Nephron progenitor cell (in vitro differentiated cells): Measurements from ENCODE around the gene TRMT61A.

ENCODE experiments used
- DNase-seq: peaks from one replicate; pipeline ENCODE4 v3.0.0; 2021
- H3K27ac Mint-ChIP-seq: 2 replicates; pipeline ENCODE4 v1.8.0; 2021; ENCODE audit warnings: mild to moderate bottlenecking, moderate library complexity, mixed read lengths
- H3K27me3 Mint-ChIP-seq: 2 replicates; pipeline ENCODE4 v1.8.0; 2021; ENCODE audit warnings: mild to moderate bottlenecking, low read depth, mixed read lengths; ENCODE audit not compliant: poor library complexity
- H3K36me3 Mint-ChIP-seq: 2 replicates; pipeline ENCODE4 v1.8.0; 2021; ENCODE audit warnings: low read depth, mixed read lengths
- H3K4me1 Mint-ChIP-seq: 2 replicates; pipeline ENCODE4 v1.8.0; 2021; ENCODE audit warnings: mixed read lengths
- H3K4me3 Mint-ChIP-seq: 2 replicates; pipeline ENCODE4 v1.8.0; 2021; ENCODE audit warnings: mild to moderate bottlenecking, moderate library complexity, mixed read lengths
- H3K9me3 Mint-ChIP-seq: 2 replicates; pipeline ENCODE4 v1.8.0; 2021; ENCODE audit warnings: mild to moderate bottlenecking, moderate library complexity, mixed read lengths
- CTCF ChIP-seq: fragments of 200-600 bp; sonication (generic); IDR thresholded peaks from 2 replicates; pipeline ENCODE4 v1.5.0; 2021; ENCODE audit warnings: antibody characterized with exemption

Gene TRMT61A

GRCh38 chr14:103518422-103519042 lies 10.5 kb upstream of the TRMT61A start:
- H3K9me3 Mint-ChIP-seq, result no peaks in the 10 kb centered on the region
- TF ChIP-seq CTCF, result peak; percentile 77
- H3K4me1 Mint-ChIP-seq, result peaks cover 42% of the 10 kb centered on the region
- no peak overlapping the region for H3K27ac Mint-ChIP-seq
- H3K36me3 Mint-ChIP-seq, result peaks cover 8% of the 10 kb centered on the region
- H3K27me3 Mint-ChIP-seq, result peaks cover 16% of the 10 kb centered on the region
- DNase-seq, result peak; percentile 81
- peak overlapping the region; percentile 72 for H3K4me3 Mint-ChIP-seq

- H3K36me3 Mint-ChIP-seq, result peaks cover 8% of the 10 kb centered on the region
- H3K4me1 Mint-ChIP-seq, result peaks cover 49% of the 10 kb centered on the region
- peaks cover 23% of the 10 kb centered on the region for H3K27me3 Mint-ChIP-seq
- DNase-seq, result no peak
- H3K4me3 Mint-ChIP-seq, result peak overlapping the region; percentile 72
- TF ChIP-seq CTCF, result no peak
- peak overlapping the region; percentile 84 for H3K27ac Mint-ChIP-seq
- H3K9me3 Mint-ChIP-seq, result no peaks in the 10 kb centered on the region
Observed at GRCh38 chr14:103519043-103519836, 9.8 kb upstream of the TRMT61A start.

GRCh38 chr14:103519837-103520212 lies 9.2 kb upstream of the TRMT61A start:
- Mint-ChIP-seq H3K27me3 (peaks cover 26% of the 10 kb centered on the region), H3K9me3 (no peaks in the 10 kb centered on the region), H3K27ac (no peak overlapping the region), H3K4me3 (peak overlapping the region; percentile 69), H3K4me1 (peaks cover 55% of the 10 kb centered on the region), H3K36me3 (peaks cover 8% of the 10 kb centered on the region)
- DNase-seq, result no peak
- TF ChIP-seq CTCF, result no peak

- no peak for TF ChIP-seq CTCF
- Mint-ChIP-seq H3K4me3 (peak overlapping the region; percentile 72), H3K36me3 (peaks cover 8% of the 10 kb centered on the region), H3K27me3 (peaks cover 26% of the 10 kb centered on the region), H3K9me3 (no peaks in the 10 kb centered on the region), H3K4me1 (peaks cover 59% of the 10 kb centered on the region), H3K27ac (no peak overlapping the region)
- no peak for DNase-seq
Observed at GRCh38 chr14:103520269-103520656, 8.7 kb upstream of the TRMT61A start.

- Mint-ChIP-seq H3K9me3 (no peaks in the 10 kb centered on the region), H3K36me3 (peaks cover 8% of the 10 kb centered on the region), H3K27ac (no peak overlapping the region), H3K4me1 (peaks cover 65% of the 10 kb centered on the region), H3K4me3 (peak overlapping the region; percentile 72), H3K27me3 (peaks cover 26% of the 10 kb centered on the region)
- TF ChIP-seq CTCF, result peak; percentile 56
- peak; percentile 87 for DNase-seq
Observed at GRCh38 chr14:103520657-103521437, 8.1 kb upstream of the TRMT61A start.
